Ovary (tissue), 9 donors: ENCODE data around the gene ZFYVE26. TPM values are rescaled to one million over a fixed set of nuclear protein-coding genes. Genes with fewer than 3 reads are reported as not detected.

Experiments
- DNase-seq, 5 donors: peaks; one replicate each; pipeline ENCODE4 v3.0.0-alpha.2; 2019 to 2020
- H3K27ac ChIP-seq, 2 donors: fragments of 200-600 bp; one replicate each; pipeline versions ENCODE4 v1.5.1 to v1.8.0; 2019 to 2022
- H3K27me3 ChIP-seq: fragments of 200-600 bp; one replicate; pipeline ENCODE4 v1.8.0; 2022
- H3K36me3 ChIP-seq: fragments of 200-600 bp; sonication (generic); one replicate; pipeline ENCODE4 v1.5.1; 2019
- H3K4me1 ChIP-seq: one replicate; pipeline ENCODE4 v1.8.1; 2013; ENCODE audit warnings: mild to moderate bottlenecking, moderate library complexity; ENCODE audit not compliant: insufficient read depth
- H3K4me3 ChIP-seq: fragments of 200-600 bp; sonication (generic); one replicate; pipeline ENCODE4 v1.5.1; 2017
- H3K9me3 ChIP-seq, 2 donors: fragments of 200-600 bp in 1 of 2; sonication (generic) in 1 of 2; one replicate each; pipeline versions ENCODE4 v1.5.1 to v1.8.1; 2013 to 2019; ENCODE audit warnings: mild to moderate bottlenecking in 1 of 2, moderate library complexity in 1 of 2
- EP300 ChIP-seq: sonication (generic); formaldehyde crosslinking; IDR thresholded peaks from one replicate; pipeline ENCODE4 v1.6.1; 2017; ENCODE audit warnings: antibody characterized with exemption
- POLR2A ChIP-seq: fragments of 450-650 bp; IDR thresholded peaks from one replicate; pipeline ENCODE4 v1.6.1; 2017; ENCODE audit warnings: antibody characterized with exemption, mild to moderate bottlenecking, moderate library complexity
- WGBS, 3 donors: extraction: QIAGEN DNeasy Blood & Tissue Kit in 1 of 3; methylation state at CpG; one replicate each; pipeline versions ENCODE4 v1.1.5 to v1.1.7; 2013 to 2017; 5-methylcytosine and 5-hydroxymethylcytosine counted together
- intact Hi-C, 4 donors: fragments of 100-400 bp; cut with DNase I; formaldehyde crosslinking; loops; one replicate each; pipeline versions ENCODE4 v1.11.0 to v1.15.1; 2022 to 2023
- polyA plus RNA-seq, 2 donors: library from polyadenylated mRNA; stranded (reverse); fragments of 200-250 nt in 1 of 2; fragments of 350-450 nt in 1 of 2; fragmentation: Illumina TruSeq in 1 of 2; extraction: RNeasy Lipid Tissue Mini Kit (QIAGEN cat#74804) in 1 of 2; gene quantifications; one replicate each; pipeline ENCODE4 v1.2.3, GENCODE V29; 2013 to 2014
- total RNA-seq, 7 donors: library from RNA; depleted of rRNA in 2 of 7; stranded (reverse); fragments of >200 nt in 2 of 7; fragmentation: NEBNext Ultra II Directional in 3 of 7; extraction: Animal tissue kit (Norgen Biotek cat#: 25700) in 3 of 7; gene quantifications; one replicate each; pipeline versions ENCODE4 v1.1.0 to v1.2.4, GENCODE V29; 2016 to 2023
- TF ChIP-seq, protein P1 (sequence below), 3 donors: fragments of 450-650 bp in 2 of 3; fragments of 200-600 bp in 1 of 3; IDR thresholded peaks; one replicate each; pipeline versions ENCODE4 v1.5.1 to v1.8.0; 2016 to 2022; ENCODE audit warnings: antibody characterized with exemption in 3 of 3, mild to moderate bottlenecking in 1 of 3
- donor health status: DM: no; HTN: no; CAD: no; lungs with moderate emphysema.
- donor health status: DM: no; HTN: no; CAD: no.
- donor health status: Bipolar disorder and iron deficiency.
- donor health status: DM: yes; HTN: yes; CAD: no.
- donor health status: DM: no; HTN: no; CAD: no.
- donor health status: DM: yes; HTN: yes; CAD: no.

The ZFYVE26 gene
- total and polyA plus RNA-seq, 9 donors: 6.1 to 27.0 (median 20.3) TPM

DNA sequence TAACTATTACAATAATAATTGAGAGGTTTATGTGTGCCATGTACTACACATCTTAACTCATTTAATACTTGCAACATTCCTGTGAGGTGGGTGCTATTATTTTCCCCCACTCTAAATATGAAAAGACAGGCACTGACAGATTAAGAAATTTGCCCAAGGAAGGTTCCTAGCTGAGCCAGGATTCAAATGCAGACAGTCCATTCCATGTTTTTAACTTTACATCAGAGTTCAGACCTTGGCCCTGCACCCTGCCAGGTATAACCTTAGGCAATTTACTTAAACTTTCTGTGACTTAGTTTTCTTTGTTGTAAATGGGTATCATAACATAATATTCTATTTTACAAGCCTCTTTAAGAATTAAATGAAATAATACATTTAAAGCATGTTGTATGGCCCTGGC, 88.1 kb downstream of the ZFYVE26 start:
- H3K27me3 ChIP-seq: no peaks in the 10 kb centered on the region
- H3K4me1 ChIP-seq: peaks cover 2% of the 10 kb centered on the region
- no peak for TF ChIP-seq EP300
- TF ChIP-seq, protein P1, sequence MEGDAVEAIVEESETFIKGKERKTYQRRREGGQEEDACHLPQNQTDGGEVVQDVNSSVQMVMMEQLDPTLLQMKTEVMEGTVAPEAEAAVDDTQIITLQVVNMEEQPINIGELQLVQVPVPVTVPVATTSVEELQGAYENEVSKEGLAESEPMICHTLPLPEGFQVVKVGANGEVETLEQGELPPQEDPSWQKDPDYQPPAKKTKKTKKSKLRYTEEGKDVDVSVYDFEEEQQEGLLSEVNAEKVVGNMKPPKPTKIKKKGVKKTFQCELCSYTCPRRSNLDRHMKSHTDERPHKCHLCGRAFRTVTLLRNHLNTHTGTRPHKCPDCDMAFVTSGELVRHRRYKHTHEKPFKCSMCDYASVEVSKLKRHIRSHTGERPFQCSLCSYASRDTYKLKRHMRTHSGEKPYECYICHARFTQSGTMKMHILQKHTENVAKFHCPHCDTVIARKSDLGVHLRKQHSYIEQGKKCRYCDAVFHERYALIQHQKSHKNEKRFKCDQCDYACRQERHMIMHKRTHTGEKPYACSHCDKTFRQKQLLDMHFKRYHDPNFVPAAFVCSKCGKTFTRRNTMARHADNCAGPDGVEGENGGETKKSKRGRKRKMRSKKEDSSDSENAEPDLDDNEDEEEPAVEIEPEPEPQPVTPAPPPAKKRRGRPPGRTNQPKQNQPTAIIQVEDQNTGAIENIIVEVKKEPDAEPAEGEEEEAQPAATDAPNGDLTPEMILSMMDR (IDR thresholded peaks at IDR 0.05): no peak
- TF ChIP-seq POLR2A: no peak
- H3K9me3 ChIP-seq: no peaks in the 10 kb centered on the region
- H3K27ac ChIP-seq: no peak overlapping the region
- H3K4me3 ChIP-seq: no peak overlapping the region
- no peak for DNase-seq
- intact Hi-C loops: no loop called here
- H3K36me3 ChIP-seq: no peaks in the 10 kb centered on the region

DNA sequence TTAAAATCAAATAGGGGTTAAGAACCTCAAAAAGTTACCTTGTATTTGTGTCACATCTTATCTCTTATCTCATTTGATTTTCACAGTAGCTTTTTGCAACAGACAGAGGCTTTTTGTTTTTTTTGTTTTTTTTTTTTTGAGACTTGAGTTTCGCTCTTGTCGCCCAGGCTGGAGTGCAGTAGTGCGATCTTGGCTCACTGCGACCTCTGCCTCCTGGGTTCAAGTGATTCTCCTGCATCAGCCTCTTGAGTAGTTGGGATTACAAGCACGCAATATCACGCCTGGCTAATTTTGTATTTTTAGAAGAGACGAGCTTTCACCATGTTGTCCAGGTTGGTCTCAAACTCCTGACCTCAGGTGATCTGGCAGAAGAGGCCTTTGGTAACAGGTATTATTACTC, 89.0 kb downstream of the ZFYVE26 start:
- intact Hi-C loops: no loop called here
- Histone ChIP-seq H3K27me3 (no peaks in the 10 kb centered on the region), H3K4me3 (no peak overlapping the region), H3K4me1 (peaks cover 4% of the 10 kb centered on the region), H3K36me3 (no peaks in the 10 kb centered on the region), H3K9me3 (no peaks in the 10 kb centered on the region), H3K27ac (no peak overlapping the region)
- TF ChIP-seq EP300 (no peak), POLR2A (no peak)
- TF ChIP-seq, protein P1 (IDR thresholded peaks at IDR 0.05): no peak
- WGBS, 3 donors: 95 to 97% (median 96%) methylated on average over 7 of the region's 7 CpGs
- no peak for DNase-seq

DNA sequence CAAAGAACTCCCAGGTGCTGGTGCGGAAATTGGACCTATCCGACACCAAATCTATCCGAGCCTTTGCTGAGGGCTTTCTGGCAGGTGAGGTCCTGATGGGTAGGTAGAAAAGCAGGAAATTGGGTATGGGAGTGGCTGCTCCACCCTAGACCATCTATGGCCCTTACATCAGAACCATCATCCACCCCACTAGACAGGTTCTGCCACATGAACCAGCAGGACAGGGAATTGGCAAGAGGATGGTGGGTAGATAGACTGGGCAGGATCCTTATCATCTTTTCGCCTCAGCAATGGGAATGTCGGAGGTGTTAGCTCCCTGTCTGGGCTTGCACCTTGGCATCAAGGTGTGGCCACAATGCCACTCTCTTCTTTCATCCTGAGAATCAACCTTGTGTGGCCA, 91.2 kb downstream of the ZFYVE26 start:
- WGBS, 3 donors: 86 to 90% (median 89%) methylated on average over 5 of the region's 5 CpGs
- Histone ChIP-seq H3K9me3 (no peaks in the 10 kb centered on the region), H3K4me1 (peaks cover 5% of the 10 kb centered on the region), H3K4me3 (no peak overlapping the region), H3K36me3 (no peaks in the 10 kb centered on the region), H3K27ac (no peak overlapping the region), H3K27me3 (no peaks in the 10 kb centered on the region)
- TF ChIP-seq POLR2A (no peak), EP300 (no peak)
- TF ChIP-seq, protein P1 (IDR thresholded peaks at IDR 0.05): no peak
- intact Hi-C loops: no loop called here
- no peak for DNase-seq

DNA sequence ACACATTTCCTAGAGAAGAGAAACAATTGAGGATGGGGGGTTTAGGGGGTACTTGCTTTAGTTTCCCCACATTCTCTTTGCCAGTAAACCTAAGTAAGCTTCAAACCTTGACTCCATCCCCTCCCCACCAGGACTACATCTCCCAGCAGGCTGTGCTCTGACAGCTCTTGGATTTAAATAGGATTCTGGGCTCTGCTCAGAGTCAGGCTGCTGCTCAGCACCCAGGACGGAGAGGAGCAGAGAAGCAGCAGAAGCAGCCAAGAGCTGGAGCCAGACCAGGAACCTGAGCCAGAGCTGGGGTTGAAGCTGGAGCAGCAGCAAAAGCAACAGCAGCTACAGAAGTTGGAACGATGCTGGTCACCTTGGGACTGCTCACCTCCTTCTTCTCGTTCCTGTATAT, 94.1 kb downstream of the ZFYVE26 start:
- H3K36me3 ChIP-seq: no peaks in the 10 kb centered on the region
- H3K27ac ChIP-seq: no peak overlapping the region
- no peak overlapping the region for H3K4me3 ChIP-seq
- no peaks in the 10 kb centered on the region for H3K27me3 ChIP-seq
- H3K9me3 ChIP-seq: no peaks in the 10 kb centered on the region
- intact Hi-C loops: no loop called here
- TF ChIP-seq, protein P1 (IDR thresholded peaks at IDR 0.05): no peak
- TF ChIP-seq EP300 (no peak), POLR2A (no peak)
- peaks cover 2% of the 10 kb centered on the region for H3K4me1 ChIP-seq
- 0 to 3% (median 2%) methylated on average over 3 of the region's 3 CpGs for WGBS, 3 donors
- peak; percentile 57 to 80 (median 67) for DNase-seq

DNA sequence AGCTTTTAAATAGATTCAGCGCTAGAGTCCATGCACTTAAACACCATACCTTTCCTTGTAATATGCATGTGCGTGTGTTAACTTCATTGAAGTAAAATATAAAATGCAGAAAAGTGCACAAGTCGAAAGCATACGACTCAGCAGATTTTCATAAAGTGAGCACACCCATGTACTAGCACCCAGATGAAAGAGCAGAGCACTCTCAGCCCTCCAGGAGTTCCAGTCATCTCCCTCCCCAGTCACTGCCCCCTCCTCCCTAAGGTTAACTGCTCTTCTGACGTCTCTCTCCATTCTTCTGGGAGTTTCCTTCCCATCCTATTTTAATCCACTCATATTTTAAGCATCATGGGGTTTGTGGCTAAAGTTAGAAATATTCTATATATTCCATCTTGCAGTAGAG, 94.5 kb downstream of the ZFYVE26 start:
- no peak overlapping the region for H3K27ac ChIP-seq

More for the DNA sequence above, 94.5 kb downstream of the ZFYVE26 start:
- Histone ChIP-seq H3K36me3 (no peaks in the 10 kb centered on the region), H3K4me3 (no peak overlapping the region), H3K9me3 (no peaks in the 10 kb centered on the region), H3K27me3 (no peaks in the 10 kb centered on the region), H3K4me1 (peaks cover 2% of the 10 kb centered on the region)
- DNase-seq: no peak
- WGBS, 3 donors: 52 to 59% (median 55%) methylated on average over 5 of the region's 5 CpGs
- intact Hi-C loops: no loop called here
- TF ChIP-seq POLR2A (no peak), EP300 (no peak)
- TF ChIP-seq, protein P1 (IDR thresholded peaks at IDR 0.05): no peak
